Renal cortical epithelial cell (primary cell): ENCODE results near the gene ZC3H7A. TPM values are rescaled to one million over a fixed set of nuclear protein-coding genes. Genes with fewer than 3 reads are reported as not detected.

ENCODE experiments used
- DNase-seq: peaks from one replicate; pipeline ENCODE4 v3.0.0-alpha.2; 2011; ENCODE audit warnings: low read depth
- total RNA-seq: library from RNA; depleted of rRNA; stranded (reverse); fragments of >200 nt; gene quantifications from 2 replicates; pipeline ENCODE4 v1.2.3, GENCODE V29; 2014

The ZC3H7A gene
- total RNA-seq, 1 donor from 2014 or later, result 77.0 TPM

DNA sequence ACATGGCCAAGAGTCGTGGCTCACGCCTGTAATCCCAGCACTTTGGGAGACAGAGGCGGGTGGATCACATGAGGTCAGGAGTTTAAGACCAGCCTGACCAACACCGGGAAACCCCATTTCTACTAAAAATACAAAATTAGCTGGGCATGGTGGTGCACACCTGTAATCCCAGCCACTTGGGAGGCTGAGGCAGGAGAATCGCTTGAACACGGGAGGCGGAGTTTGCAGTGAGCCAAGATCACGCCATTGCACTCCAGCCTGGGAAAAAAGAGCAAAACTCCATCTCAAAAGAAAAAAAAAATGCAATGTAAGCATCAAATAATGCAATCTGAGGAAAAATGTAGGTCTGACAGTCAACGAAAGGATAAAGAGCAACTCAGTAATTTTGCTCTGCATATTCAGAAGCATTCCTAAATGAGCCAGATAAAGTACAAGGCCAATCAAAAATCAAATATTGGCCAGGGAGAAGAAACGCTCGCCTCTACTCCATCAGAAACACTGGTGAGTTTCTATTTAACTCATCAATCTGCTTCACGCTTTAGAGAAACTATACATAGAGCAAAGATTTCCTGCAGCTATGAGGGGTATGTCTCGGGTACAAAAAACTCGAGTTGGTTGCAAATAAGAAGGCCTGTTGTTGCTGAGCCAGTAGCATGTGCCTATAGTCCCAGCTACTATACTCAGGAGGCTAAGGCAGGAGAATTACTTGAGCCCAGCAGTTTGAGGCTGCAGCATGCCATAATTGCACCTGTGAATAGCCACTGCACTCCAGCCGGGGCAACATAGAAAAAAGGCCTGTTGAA, 58.1 kb downstream of the ZC3H7A start:
- no peak for DNase-seq

GRCh38 chr16:11737713-11738112, 59.3 kb downstream of the ZC3H7A start:
- DNase-seq, result no peak

- no peak for DNase-seq
Measured at GRCh38 chr16:11736903-11737302, 60.2 kb downstream of the ZC3H7A start.

GRCh38 chr16:11735787-11736186, 61.3 kb downstream of the ZC3H7A start:
- no peak for DNase-seq

- no peak for DNase-seq
Measured at GRCh38 chr16:11734653-11735043, 62.4 kb downstream of the ZC3H7A start.

GRCh38 chr16:11734025-11734652, 62.9 kb downstream of the ZC3H7A start:
- DNase-seq, result no peak

DNA sequence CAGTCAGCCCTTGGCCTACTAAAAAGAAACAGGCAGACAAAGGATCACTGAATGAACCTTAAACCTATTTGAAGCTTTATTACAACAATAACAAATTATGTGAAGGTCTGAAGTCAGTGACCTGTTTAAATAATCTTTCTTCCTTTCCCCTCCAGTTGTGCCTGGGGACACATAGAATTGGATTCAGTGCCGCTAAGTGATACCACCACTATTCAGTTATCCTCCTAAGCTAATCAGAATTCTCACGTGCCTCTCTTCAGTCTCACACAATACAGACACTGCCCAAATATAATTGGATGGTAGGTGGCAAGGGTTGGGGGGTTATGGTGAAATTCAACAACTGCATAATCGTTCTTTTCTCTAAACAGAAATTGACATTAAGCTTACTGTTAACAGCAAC, 65.8 kb downstream of the ZC3H7A start:
- DNase-seq, result no peak

DNA sequence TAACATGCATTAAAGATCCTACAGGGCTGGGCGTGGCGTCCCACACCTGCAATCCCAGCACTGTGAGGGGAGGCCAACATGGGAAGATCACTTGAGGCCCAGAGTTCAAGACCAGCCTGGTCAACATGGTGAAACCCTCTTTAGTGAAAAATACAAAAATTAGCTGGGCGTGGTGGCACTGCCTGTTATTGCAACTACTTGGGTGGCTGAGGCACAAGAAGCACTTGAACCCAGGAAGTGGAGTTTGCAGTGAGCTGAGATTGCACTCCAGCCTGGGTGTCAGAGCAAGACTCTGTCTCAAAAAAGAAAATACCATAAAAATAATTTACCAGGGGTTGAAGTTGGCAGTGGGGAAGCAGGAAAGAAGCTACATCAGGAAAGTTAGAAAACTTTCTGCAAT, 67.3 kb downstream of the ZC3H7A start:
- no peak for DNase-seq

DNA sequence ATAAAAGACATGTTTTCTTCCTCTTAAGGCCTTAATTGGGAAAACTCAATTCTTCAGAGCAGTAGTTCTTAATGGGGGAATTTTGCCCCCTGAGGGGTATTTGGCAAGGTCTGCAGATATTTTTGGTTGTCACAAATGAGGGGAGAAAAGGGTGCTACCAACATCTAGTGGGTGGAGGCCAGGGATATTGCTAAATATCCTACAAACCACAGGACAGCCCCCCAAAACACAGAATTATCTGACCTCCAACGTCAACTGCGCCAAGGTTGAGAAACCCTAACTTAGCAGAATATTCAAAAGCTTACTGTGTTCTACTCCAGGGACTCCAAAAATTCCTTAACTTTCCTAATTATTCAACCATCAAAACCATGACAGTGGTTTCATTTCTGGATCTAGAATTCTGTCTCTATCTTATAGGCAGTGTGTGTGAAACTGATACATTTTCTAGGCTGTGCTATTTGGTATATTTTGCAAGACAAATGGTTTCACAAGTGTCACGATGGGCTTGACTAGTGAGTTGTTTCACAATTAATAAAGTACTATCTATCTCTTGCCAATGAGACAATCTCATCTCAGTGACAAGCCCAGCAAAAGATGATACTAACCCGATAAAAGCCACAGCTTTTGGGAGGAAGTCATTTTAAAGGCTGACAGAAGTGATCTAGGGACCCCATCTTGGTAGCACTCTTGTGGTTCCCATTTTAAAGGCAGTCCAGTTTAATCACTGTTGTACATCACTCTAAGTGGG, 69.1 kb downstream of the ZC3H7A start:
- no peak for DNase-seq

DNA sequence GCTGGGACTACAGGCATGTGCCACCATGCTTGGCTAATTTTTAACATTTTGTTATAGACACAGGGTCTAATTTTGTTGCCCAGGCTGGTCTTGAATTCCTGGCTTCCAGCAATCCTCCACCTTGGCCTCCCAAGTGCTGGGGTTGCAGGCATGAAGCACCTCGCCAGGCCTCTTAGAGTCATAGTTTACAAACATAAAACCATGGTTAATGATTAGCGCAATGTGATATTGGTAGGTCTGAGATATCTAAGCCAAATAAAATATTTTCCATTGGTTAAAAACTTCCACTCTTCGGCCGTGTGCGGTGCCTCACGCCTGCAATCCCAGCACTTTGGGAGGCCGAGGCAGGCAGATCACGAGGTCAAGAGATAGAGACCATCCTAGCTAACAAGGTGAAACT, 71.0 kb downstream of the ZC3H7A start:
- peak; percentile 92 for DNase-seq

DNA sequence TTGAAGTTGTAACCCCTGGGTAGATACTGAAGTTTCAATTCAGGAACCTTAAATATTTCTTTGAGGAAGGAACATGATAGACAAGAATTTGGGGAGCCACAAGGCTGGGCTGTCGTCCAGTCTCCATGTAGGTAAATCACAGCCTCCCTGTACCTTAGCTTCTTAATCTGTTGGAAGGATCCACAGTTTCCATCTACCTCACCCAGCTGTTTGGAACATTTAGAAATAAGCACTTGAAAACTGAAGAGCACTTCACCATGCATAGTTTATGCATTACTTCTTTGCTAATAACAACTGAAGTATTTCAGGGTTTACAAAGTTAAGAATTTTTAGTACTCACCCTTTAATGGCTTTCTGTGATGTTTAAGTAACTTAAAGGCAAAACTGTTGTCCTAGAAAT, 71.6 kb downstream of the ZC3H7A start:
- no peak for DNase-seq

DNA sequence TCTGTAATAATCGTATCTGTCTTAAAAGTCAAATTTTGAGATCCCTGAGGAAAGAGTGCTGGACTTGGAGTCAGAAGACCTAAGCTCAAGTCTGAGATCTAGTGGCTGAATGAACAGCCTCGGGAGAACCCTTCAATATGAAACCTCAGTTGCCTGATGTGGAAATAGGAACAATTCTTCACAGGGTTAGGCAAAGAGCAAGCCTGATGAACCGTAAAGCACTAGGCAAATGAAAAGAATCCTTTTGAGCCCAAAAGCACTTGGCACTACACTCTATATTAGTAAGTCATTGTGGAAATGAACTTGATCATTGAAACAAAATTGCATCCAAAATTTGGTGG, 74.6 kb downstream of the ZC3H7A start:
- DNase-seq, result peak; percentile 52

DNA sequence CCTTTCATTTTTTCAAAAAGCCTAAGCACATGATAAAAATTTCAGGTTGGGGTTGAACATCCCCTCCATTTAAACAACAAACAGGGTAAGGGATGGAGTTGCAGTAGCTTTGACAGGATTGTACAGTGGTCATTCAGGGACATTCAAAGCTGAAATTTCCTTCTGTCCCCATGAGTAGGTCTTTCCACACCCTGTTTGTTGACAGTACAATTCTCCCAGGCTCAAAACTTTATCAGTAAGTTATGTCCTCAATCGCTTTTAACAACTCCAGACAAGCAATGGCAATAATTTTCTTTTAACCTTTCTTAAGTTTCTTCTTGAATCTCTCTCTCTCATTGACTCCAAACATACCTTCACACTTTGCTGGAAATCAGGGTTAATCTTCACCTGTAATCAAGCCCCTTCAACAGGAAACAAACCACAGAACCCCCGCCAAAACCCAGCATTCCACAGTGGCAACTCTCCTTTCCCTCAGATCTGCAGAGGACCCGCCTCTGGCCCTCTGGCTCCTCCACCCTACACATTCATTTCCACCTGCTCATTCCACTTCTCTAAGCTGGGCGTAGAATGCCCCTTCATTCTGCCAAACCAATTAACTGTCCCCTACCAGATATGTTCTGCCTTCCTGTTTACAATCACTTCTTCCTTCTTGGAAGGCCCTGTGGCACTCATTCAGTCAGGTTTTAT, 75.1 kb downstream of the ZC3H7A start:
- peak; percentile 43 for DNase-seq

DNA sequence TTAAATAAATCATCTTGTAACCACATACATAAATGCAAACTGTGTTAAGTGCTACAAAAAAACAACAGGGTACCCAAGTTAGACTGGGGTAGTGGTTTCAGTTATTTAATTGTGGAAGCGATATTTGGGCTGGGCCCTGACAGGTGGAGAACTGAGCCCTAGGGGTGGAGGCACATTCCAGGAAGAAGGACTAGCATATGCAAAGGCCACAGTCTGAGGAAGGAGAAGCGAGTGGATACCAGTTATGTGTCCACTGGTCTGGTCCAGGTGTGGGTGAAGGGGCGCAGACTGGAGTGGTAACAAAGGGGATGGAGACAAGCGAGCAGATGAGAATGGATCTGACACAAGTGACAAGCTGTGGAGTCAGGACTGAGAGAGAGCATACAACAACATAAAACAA, 77.3 kb downstream of the ZC3H7A start:
- no peak for DNase-seq

DNA sequence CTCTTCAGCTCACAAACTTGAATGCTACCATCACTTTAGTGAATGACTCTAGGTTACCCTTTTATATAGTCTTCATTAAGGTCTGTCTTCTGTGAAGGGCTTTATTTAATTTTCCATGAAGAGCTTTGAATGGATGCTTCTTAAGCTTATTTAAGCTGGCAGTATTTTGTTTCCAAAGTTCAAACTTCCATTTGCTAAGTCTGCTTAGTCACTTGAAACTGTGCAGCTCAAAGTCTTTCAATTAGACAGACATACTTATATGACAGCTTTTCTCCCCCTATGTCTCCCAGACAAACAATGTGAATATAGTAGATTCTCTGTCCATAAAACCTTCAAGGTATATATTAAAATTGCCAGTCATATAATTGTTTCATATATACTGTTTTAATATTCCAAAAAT, 77.9 kb downstream of the ZC3H7A start:
- DNase-seq, result no peak

- DNase-seq, result no peak
Measured at GRCh38 chr16:11717811-11718210, 79.2 kb downstream of the ZC3H7A start.

- peak; percentile 15 for DNase-seq
Measured at GRCh38 chr16:11716336-11716735, 80.7 kb downstream of the ZC3H7A start.

GRCh38 chr16:11715246-11715947, 81.7 kb downstream of the ZC3H7A start:
- DNase-seq, result no peak

GRCh38 chr16:11712122-11712521, 84.9 kb downstream of the ZC3H7A start:
- DNase-seq, result no peak

GRCh38 chr16:11711662-11712061, 85.4 kb downstream of the ZC3H7A start:
- no peak for DNase-seq

GRCh38 chr16:11708421-11708820, 88.6 kb downstream of the ZC3H7A start:
- DNase-seq, result peak; percentile 9
